Fibroblast of skin of right quadriceps (primary cell): ENCODE results near the gene PITPNB.
A peak's percentile ranks its signal among the peaks of the same experiment; 100 is the strongest.

Source experiments
- DNase-seq: peaks from one replicate; pipeline ENCODE4 v3.0.0-alpha.2; 2013

Gene PITPNB

GRCh38 chr22:27827604-27828587, 91.2 kb downstream of the PITPNB start:
- no peak for DNase-seq

DNA sequence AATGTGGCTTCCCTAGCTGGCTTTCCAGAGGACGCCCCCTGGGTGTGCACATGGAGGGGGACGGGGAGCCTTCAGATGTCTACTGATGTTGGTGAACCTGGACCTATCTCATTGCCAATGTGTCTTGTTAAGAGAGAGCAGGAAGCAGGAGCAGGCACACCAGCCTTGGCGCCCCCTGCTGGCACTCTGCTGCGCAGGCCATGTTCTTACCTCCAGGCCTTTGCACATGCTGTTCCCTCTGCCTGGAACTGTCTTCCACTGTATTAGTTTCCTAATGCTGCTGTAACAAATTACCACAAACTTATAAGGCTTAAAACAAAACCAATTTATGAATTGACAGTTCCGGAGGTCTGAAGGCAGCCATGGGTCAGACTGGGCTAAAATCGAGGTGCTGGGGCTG, 93.9 kb downstream of the PITPNB start:
- no peak for DNase-seq

- DNase-seq, result no peak
Observed at GRCh38 chr22:27823221-27823620, 95.8 kb downstream of the PITPNB start.

DNA sequence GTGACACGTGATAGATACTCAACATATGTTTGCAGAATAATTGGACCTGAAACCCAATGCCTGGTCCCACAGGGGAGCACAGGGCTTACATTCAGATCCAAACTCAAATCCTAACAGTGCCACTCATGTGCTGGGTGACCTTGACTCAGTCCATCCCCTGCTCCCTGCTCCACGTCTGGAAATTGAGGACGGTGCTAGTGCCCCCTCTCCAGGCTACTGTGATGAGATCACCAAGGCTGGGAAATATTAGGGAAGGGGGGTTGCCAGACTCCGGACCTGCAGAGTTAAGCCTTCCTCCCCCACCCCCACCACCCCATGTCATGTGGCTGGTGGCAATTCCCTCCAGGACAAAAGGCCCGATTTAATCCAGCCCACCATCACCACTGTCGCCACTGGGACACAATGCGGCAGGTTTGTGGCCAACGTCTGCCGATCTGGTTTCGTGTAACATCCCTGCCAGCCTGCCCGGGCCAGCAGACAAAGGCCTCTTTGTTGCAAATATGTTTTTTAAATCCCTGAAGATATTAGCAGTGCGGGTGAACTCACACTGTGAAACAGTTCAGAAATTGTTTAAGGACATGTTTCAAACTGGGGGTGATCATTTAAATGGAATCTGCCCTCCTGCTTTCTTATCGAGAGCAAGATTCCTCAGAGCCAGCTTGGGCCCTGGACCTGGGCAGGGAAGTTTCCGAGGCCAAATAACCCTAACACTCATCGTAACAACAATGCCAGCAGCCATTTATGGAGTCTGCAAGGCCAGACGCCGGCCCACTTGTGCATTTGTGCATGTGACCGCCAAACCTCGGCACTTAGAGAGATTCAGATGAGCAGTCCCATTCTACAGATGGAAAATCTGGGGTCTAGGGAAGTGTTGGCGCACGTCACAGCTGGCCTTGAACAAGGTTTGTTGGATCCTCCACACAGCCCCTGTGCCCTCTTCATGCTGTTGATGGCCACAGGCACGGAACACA, 97.9 kb downstream of the PITPNB start:
- no peak for DNase-seq

DNA sequence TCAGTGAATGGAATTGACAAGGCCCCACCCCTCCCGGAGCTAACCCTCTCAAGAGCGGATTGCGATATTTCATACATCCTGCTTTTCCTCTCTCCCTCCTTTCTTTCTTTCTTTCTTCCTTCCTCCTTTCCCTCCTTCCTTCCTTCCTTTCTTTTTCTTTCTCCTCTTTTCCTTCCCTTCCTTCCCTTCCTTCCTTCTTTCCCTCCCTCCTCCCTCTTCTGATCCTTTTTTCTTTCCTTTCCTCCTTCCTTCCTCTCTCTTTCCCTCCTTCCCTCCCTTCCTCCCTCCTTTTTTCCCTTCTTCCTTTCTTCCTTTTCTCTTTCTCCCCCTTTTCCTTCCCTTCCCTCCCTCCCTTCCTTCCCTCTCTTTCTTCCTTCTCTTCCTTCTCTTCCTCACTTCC, 102.5 kb downstream of the PITPNB start:
- DNase-seq, result no peak

DNA sequence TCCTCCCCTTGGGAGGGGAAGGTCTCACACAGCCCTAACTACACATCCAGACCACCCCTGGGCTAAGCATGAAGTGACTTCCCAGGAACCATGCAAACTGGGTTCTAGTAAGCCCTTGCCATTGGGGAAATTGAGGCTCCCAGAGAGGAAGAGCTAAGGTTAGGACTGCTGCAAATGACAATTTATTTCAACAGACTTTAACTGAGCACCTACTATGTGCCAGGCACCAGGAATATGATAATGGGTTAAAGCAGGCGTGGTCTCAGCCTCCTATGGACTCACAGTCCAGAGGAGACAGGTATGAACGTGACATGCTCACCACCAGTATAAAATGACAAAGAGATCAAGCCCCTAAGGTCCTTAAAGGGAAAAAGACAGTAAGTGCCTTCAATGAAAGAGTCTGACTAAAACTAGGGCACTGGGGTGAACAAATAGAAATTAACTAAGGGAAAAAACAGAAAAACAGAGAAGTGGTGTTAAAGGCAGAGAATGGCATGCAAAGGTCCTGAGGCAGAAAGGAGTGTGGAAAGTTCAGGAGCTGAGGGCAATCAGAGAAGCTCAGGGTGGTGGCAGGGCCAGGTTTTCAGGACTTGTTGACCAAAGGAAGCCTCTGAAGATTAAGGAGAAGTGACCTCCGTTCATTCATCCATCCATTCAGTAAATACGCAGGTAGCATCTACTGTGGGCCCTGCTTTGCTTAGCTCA, 103.1 kb downstream of the PITPNB start:
- no peak for DNase-seq

DNA sequence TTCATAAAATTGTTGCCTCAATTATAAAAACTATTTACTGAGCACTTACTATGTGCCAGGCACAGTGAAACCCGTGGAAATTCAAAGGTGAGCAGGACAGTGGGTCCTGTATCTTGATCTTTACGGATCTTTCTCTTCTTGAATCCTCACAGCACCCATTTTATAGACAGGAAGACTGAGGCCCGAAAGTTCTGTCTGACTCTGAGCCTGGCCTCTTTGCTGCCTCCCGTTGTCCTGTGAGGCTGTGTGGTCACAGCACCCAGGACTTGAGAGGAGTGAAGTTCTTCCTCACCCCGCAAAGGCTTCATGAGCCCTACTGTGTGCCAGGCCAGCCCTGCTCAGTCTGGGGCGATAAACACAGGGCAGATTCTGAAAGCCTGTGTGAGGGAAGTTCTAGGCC, 104.1 kb downstream of the PITPNB start:
- DNase-seq, result no peak

- DNase-seq, result no peak
Observed at GRCh38 chr22:27811778-27812177, 107.3 kb downstream of the PITPNB start.

DNA sequence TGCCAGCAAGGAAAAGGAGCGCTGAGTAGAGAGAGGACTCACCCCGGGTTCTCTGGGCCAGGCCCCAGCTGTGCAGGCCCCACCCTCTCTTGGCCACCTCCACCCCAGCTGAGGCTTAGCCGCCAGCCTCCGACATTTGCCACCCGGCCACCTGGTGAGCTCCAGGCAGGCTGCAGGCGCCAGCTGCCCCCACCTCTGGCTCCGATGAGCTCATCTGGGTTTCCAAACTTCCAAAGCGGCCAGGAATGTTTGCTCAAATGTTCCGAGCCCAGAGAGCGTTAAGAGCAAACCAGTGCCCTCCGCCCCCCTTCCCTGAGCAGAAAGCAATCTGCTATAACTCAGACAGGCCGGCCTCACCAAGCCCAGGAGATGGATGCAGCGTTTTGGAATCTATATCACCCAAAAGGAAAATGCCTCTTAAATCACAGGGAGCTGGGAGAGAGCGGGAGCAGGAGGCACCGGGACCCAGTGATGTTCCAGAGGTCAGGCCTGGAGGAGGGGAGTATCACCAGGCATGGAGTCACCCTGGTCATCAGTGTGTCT, 108.4 kb downstream of the PITPNB start:
- DNase-seq, result peak; percentile 67

- no peak for DNase-seq
Observed at GRCh38 chr22:27809700-27810608, 109.1 kb downstream of the PITPNB start.

GRCh38 chr22:27809226-27809603, 109.8 kb downstream of the PITPNB start:
- DNase-seq, result no peak

DNA sequence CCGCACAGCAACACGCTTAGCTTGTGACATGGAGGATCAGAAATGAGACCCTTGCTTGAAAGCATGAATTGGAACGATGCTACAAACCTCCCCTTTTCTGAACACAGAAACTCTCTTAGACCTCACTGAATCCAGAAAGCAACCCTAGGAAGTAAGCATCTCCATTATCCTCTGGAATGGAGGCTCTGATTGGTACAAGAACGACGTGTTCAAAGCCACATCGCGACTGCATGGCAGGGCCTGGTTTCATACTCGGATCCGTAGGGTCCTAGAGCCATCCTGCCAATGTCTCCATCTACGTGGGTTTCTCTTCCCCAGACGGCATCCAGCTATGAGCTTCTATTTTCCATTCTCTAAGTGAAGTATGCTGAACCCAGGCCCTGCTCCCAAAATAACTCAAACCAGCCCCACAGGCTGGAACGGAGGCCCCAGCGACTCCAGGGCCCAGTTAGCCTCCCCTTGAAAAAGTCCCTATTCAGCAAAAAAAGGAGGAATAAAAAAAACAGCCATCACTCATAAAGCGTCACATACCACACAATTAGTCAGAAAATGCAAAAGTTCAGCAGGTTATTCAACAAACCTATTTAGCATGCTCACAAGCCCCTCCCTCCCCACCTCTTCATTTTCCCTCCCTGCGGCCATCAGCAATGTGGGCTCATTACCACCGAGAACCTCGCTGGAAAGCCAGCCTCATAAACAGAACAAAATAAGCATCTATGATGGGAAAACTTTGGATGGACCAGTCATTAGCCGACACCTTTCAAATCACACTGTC, 110.4 kb downstream of the PITPNB start:
- DNase-seq, result no peak

DNA sequence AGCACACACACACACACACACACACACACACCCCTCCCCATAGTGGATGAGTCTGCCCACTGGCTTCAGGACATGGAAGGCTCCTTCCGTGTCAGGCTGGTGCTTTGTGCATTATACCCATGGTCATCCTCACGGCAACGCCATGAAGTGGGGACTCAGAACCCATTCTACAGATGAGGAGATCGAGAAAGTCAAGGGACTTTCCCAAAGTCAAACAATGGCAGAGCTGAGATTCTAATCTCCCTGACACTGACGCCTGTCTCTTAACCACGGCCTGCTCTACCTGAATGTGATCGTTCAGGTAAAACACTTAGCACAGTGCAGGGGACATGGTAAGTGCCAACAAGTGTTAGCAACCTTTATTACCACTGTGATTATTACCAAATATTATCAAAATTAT, 113.2 kb downstream of the PITPNB start:
- no peak for DNase-seq

DNA sequence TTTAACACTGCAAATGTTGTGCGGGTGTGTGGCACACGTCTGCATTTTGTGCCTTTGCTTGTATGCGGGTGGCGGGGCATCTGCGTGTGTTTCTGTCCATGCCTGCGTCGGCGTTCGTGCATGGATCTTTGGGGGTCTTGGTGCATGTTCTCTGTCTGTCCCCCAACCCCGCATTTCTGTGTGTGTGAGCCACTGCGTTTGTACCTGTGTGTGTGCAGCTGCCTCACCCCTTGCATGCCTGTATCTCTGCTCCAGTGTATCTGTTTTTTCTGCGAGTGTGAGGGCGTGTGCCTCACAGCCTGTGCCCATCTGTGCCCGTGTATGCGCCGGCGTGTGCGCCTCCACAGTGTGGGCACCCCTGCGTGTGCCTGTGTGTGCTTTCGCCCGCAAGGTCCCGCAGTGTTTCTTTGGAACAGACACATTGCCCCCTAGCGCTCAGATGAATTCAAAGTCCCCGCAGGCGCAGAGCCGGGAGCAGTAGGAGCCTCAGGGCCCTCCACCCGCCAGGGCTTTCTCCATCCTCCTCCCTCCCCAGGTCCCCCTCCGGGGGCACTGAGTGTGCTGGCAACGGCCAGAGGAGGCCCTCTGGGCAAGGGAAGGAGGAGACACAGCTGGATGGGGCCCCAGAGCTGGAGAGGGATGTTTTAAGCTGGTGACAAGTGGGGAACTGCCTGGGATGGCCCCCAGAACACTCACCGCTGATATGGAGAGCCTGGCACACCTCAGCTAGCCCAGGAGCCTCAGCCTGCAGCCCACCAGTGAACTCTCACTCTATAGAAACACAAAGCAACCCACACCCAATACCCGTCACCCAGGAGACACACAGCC, 114.4 kb downstream of the PITPNB start:
- peak; percentile 69 for DNase-seq

- DNase-seq, result no peak
Observed at GRCh38 chr22:27803841-27804415, 115.1 kb downstream of the PITPNB start.

GRCh38 chr22:27802346-27803073, 116.5 kb downstream of the PITPNB start:
- no peak for DNase-seq
